Cerebellar cortex (tissue), 1 donor: Measurements from ENCODE around the gene OR5W2.
"Not testable (repeated sequence)": the region's sequence is repeated elsewhere in the genome, so short reads cannot be mapped to it uniquely, and the experiment has no call there.

ENCODE experiments used
- DNase-seq: peaks from one replicate; pipeline ENCODE4 v3.0.0-alpha.2; 2015; ENCODE audit warnings: low spot score

The OR5W2 gene

DNA sequence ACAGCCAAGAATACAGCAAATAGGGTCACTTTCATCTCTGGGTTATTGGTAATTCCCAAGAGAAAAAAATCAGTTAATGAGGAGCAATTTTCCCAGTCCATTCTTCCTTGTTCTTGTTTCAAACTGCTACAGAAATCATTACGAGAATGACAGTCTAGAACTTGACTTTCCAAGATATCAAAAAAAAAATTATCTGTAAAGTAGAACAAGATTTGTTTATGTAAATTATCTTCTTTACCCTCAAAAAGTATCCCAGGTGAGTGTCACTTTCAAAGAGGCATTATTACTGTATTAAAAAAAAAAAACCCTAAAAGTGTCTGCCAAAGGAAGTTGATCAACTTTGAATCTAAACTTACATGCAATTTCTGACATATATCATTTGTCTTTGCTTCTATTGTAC lies at the start of gene OR5W2:
OR5W2 (minus strand) TSS at position 101 of the 400 bp plus-strand sequence; CDS start at position 101, 0 bp downstream.
- DNase-seq, result no peak

DNA sequence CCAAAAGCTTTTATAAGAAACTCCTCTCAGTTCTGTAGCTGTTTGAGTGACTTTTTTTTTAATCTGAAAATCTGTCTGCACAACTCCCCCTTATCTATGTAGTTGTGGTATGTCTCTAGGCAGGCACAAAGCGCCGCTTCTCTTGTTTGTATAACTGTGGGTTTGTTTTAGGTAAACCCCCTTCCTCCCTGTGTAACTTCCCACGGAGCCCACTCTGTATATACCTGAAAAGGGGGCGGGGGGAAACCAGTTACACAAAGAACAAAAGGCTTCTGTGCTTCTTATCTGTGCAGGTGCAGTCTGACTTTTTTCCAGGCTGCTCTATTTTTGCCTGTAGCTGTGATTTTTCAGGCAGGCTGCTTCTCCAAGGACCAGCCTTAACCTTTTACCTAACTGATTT lies 42.1 kb upstream of the OR5W2 start:
- no peak for DNase-seq

DNA sequence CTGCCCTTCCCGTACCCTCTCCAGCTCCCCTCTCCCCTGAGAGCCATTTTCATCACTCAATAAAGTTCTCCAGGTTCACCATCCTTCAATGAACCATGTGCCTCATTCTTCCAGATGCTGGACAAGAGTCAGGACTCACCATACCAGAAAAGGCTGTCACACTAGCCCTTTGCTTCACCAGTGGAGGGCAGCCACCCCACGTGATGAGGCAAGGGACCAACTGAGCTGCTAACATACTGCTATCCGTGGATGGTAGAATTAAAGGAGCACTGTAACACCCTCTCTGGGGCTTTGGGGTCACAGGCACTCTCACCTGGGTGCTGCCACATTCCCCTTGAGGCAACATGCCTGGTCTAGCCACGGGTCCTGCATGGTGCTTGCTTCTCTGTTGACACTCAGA lies 34.9 kb upstream of the OR5W2 start:
- DNase-seq, result no peak

DNA sequence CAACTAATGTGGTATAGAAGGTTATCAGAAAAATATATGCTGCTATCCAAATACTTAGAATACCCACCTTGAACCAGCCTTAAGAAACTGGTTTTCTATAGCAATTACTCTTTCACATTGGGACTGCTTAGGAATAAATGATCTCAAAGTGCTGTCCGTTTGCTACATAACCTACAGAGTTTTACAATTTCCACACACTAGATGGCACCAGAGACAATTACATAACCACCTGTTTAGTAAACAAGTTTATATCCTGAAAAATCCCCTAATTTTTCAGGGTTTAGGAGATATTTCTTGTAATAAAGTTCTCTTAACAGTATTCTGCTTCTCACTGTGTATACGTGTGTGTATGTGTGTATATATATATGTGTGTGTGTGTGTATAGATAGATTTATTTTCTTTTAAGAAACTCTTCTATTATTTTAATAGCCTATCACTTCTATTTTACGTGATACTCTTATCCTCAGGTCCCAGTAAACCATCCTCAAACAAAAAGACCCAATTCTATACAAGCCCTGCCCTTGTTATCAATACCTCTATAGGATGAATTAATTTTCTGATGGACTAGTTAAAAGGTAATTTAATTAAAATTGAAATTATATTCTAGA lies 28.5 kb upstream of the OR5W2 start:
- DNase-seq, result peak; percentile 25

DNA sequence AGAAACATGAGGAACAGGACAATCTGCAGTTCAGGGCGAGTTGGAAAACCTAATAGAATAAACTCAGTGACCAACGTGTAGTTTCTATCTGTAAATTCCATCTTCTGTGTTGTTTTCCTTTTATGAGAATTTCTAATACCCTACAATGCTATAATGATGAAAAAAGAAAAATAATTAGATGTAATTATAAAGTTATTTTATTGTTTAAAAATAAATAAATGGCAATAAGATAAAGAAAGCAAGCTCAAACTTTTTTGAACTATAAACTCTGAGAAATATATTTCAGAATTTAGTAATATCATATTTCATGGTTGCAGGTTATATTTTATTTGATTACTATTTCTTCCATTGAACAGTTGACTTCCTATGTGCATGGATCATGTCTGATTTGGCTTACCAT lies 21.9 kb upstream of the OR5W2 start, which contains the start of gene OR5I1:
OR5I1 (minus strand) TSS at position 101 of the 400 bp plus-strand sequence; CDS start at position 101, 0 bp downstream.
- DNase-seq, result no peak

DNA sequence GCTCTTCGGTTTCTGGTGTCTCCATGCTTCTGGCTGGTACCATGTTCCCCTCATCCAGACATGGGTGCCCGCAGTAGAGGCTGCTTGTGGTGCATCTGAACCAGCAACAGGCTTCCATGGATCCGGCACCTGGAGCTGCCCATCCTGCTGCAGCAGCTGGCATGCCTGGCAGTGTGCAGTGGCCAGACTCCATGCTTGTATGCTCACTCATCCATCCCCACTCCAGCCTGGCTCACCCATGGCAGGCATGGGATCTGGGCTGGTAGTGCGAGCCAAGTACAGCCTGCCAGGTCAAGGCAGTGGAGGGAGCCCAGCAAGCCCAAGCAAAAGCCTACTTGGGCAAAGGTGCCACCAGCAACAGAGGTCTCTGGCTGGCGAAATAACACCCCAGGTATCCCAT lies 6.2 kb upstream of the OR5W2 start:
- DNase-seq, result no peak

DNA sequence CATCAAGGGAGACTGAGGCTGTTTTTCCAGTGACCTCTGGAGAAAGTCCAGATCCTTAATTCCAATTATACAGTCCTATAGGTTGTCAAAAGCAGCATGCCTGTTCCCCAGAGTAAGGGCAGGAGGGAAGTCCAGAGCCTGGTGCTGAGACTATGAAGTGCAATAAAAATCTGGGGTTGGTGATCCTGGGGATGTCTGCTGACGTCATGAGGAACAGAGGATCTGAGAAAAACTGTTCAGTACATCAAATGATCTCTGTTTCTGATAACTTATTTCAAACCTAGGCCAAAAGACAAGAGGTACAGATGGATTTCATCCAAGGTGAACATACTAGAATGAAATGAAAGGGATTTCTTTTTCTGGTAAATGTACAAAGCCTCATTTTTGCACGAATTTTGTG lies 12.1 kb downstream of the OR5W2 start:
- DNase-seq, result no peak

DNA sequence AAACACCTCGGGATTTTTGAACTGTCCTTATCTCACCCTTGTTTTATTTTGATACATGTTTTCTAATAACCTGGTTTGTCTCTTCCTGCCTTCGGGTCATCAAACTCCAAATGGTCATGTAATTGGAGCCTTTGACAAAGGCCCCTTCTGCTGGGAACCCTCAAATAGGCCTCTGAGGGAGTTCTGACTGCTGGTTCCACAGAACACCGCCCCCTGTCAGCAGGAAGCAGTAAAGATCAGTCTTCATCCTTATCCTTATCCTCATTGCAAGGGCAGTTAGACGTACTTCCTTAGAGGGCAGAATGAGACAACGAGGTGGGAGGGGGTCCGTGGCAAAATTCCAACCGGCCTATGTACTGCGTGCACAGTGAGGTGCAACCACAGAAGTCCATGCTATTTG lies 19.2 kb downstream of the OR5W2 start:
- no peak for DNase-seq

DNA sequence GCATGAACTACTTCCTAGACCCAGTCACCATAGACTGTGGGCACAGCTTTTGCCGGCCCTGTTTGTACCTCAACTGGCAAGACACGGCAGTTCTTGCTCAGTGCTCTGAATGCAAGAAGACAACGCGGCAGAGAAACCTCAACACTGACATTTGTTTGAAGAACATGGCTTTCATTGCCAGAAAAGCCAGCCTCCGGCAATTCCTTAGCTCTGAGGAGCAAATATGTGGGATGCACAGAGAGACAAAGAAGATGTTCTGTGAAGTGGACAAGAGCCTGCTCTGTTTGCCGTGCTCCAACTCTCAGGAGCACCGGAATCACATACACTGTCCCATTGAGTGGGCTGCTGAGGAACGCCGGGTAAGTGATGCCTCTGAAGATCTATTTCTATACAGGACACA lies 28.9 kb downstream of the OR5W2 start:
- DNase-seq, result not testable (repeated sequence)

DNA sequence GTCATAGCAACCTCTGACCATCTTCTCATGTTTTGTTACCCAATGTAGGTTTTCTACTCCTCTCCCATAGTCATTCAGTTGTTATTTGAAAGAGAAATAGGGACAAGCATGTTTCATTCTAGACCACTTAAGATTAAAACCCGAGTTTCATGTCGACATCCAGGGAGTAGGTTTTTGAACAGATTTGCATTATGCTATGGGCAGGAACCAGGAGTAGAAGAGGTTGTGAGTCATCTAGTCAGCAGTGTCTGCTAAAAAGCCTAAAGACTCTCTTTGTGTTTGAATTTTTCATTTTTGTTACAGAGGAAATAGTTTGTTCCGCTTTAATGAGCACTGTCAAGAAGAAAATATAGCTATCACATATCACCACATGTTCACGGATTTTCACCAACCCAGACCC lies 29.4 kb downstream of the OR5W2 start:
- not testable (repeated sequence) for DNase-seq

DNA sequence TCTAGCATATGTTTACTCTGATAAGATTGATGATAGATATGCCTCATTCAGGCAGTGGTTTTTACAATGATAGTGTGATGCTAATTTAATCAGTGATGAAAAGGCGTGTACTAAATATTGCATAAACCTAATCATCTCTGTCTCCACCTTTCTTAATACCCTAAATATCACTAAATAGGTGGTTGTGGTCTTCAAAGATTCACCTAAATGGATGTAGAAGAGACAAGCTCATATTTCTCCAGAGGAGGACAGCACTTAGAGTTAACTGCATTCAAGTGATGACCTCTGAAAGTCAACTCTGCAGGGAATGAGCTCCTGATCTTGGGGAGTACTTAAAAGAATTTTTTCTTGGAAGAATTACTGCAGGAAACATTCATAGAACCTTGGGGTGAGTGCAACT lies 31.4 kb downstream of the OR5W2 start, which contains the start of gene TRIM51:
TRIM51 (plus strand) TSS at position 301 of the 400 bp plus-strand sequence. CDS start 2,132 bp downstream, outside the sequence.
- not testable (repeated sequence) for DNase-seq

DNA sequence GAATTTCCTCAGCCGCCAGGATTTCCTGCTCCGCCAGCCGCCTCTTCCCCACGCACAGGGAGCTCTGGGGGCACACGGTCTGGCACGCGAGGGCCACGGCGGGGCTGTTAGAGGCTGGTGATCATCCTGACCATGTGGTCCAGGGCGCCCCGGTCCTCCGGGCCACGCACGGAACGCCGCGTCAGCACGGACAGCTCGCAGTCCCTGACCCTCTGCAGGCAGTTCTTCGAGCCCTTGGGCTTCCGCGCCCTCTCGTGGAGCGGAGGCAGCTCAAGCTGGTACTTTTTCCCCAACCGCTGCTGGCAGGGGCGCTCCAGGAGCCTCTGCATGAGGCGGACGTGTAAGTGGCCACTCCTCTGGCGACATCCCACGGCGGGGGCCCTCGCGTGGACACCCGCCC lies 41.2 kb downstream of the OR5W2 start:
- DNase-seq, result not testable (repeated sequence)

DNA sequence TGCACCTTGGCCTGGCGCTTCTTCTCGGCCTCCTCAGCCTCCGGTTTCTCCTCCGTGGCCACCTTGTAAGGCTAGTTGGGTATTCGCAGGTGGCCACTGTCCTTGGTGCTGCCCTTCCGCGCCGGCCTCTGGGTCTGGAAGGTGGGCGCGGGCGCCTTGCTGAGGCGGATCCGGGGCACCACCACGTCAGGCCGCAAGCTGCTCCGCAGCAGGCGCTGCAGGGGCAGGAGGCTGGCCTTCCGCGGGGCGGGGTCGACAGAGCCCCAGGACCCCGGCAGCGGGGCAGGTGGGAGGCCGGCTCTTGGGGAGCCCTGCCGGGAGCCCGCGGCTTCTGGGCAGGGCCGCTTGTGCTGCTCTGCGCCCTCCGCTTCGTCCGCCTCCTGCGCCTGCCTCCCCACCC lies 41.7 kb downstream of the OR5W2 start:
- not testable (repeated sequence) for DNase-seq

DNA sequence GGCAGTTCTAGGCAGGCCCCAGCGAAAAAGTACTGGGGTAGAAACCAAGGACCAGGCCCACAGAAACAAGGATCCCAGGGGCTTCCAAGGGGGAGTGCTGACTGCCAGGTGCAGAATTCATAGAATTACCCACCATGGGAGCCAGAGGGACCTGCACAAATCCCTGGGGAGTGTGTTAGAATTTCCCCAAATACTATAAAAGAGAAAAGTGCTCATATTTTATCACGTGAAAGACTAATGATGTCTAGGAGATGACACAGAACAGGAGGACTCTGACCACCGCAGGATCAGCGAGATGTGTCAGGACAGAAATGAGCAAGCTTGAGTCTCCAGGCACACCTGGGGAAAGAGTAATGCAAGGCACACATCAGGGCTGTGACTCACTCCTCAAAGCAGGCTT lies 47.0 kb downstream of the OR5W2 start:
- DNase-seq, result not testable (repeated sequence)
